MM.1S (cell line): ENCODE measurements around the gene MYL2.

Experiments used
- DNase-seq: peaks from one replicate; pipeline ENCODE4 v3.0.0-alpha.2; 2015
- H2AFZ ChIP-seq: fragments of 300-600 bp; sonication (generic); 2 replicates; pipeline ENCODE4 v1.6.0; 2016; ENCODE audit warnings: antibody characterized with exemption, low read length
- H3F3A ChIP-seq: fragments of 300-600 bp; sonication (generic); 2 replicates; pipeline ENCODE4 v1.6.1; 2016; ENCODE audit warnings: mild to moderate bottlenecking, antibody characterized with exemption, low read length, moderate library complexity, mixed read lengths; ENCODE audit not compliant: insufficient read depth
- H3K27ac ChIP-seq: fragments of 300-600 bp; sonication (generic); 2 replicates; pipeline ENCODE4 v1.5.1; 2016; ENCODE audit warnings: mild to moderate bottlenecking, low read length
- H3K27me3 ChIP-seq: fragments of 300-600 bp; sonication (generic); replicated peaks from 2 replicates; pipeline ENCODE4 v1.6.0; 2016; ENCODE audit warnings: low read length; ENCODE audit not compliant: insufficient read depth
- H3K36me3 ChIP-seq: fragments of 300-600 bp; sonication (generic); replicated peaks from 2 replicates; pipeline ENCODE4 v1.6.1; 2016; ENCODE audit warnings: mild to moderate bottlenecking, low read length, mixed read lengths; ENCODE audit not compliant: insufficient read depth
- H3K4me1 ChIP-seq: fragments of 300-600 bp; sonication (generic); 2 replicates; pipeline ENCODE4 v1.6.1; 2016; ENCODE audit warnings: low read length, mixed read lengths
- H3K4me2 ChIP-seq: fragments of 300-600 bp; sonication (generic); 2 replicates; pipeline ENCODE4 v1.6.0; 2016; ENCODE audit warnings: low read depth, low read length
- H3K4me3 ChIP-seq: fragments of 300-600 bp; sonication (generic); 2 replicates; pipeline ENCODE4 v1.5.1; 2016; ENCODE audit warnings: low read length, mixed read lengths
- H3K79me2 ChIP-seq: fragments of 300-600 bp; sonication (generic); 2 replicates; pipeline ENCODE4 v1.6.1; 2016; ENCODE audit warnings: mixed run types, low read length, mixed read lengths
- H3K9ac ChIP-seq: fragments of 300-600 bp; sonication (generic); 2 replicates; pipeline ENCODE4 v1.6.1; 2016; ENCODE audit warnings: low read length, mixed read lengths
- H3K9me2 ChIP-seq: fragments of 300-600 bp; sonication (generic); replicated peaks from 2 replicates; pipeline ENCODE4 v1.6.1; 2016; ENCODE audit warnings: mild to moderate bottlenecking, low read length, mixed read lengths; ENCODE audit not compliant: insufficient read depth
- H3K9me3 ChIP-seq: fragments of 300-600 bp; sonication (generic); replicated peaks from 2 replicates; pipeline ENCODE4 v1.6.1; 2016; ENCODE audit warnings: mild to moderate bottlenecking, low read length, mixed read lengths; ENCODE audit not compliant: insufficient read depth
- H4K20me1 ChIP-seq: fragments of 300-600 bp; sonication (generic); 2 replicates; pipeline ENCODE4 v1.6.1; 2016; ENCODE audit warnings: mild to moderate bottlenecking, low read length, moderate library complexity, mixed read lengths; ENCODE audit not compliant: insufficient read depth
- EZH2 ChIP-seq: fragments of 300-600 bp; sonication (generic); optimal IDR thresholded peaks from 2 replicates; pipeline ENCODE3; 2017; ENCODE audit warnings: low read depth, mild to moderate bottlenecking, antibody characterized with exemption, low read length, mixed read lengths
- EZH2phosphoT487 ChIP-seq: fragments of 300-600 bp; sonication (generic); IDR thresholded peaks from 2 replicates; pipeline ENCODE4 v1.6.1; 2018; ENCODE audit warnings: antibody characterized with exemption, low read length
- TF ChIP-seq, protein P1 (sequence below): fragments of 300-600 bp; sonication (generic); IDR thresholded peaks from 2 replicates; pipeline ENCODE4 v1.5.1; 2016; ENCODE audit warnings: antibody characterized with exemption, low read length, mixed read lengths

The MYL2 gene

DNA sequence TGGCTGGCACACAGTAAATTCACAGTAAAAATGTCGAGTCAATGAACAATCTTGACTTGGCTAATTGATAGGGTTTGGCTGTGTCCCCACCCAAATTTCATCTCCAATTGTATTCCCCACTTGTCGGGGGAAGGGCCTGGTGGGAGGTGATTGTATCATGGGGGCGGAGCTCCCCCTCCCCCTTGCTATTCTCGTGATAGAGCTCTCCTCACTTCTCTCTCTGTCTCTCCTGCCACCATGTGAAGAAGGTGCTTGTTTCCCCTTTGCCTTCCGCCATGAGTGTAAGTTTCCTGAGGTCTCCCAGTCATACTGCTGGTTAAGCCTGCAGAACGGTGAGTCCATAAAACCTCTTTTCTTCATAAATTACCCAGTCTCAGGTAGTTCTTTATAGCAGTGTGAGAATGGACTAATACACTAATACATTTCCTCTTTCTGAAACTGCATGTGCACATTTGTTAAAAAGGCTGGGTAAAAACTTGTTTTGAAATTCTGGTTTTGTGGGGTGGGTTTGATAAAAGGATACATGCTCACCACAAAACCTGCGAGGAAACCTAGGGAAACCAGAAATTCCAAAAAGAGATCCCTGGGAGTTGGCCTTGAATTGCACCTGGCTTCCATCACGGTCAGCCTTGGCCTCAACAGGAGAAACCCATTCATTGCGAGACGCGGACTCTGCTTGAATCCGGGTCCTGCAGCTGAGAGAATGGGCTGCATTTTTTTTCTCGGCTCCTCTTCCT, 16.2 kb upstream of the MYL2 start:
- no peaks in the 10 kb centered on the region for H3K4me1 ChIP-seq
- no peaks in the 10 kb centered on the region for H3K9me2 ChIP-seq
- no peak overlapping the region for H3K4me2 ChIP-seq
- H3F3A ChIP-seq: no peaks in the 10 kb centered on the region
- no peaks in the 10 kb centered on the region for H3K9me3 ChIP-seq
- no peaks in the 10 kb centered on the region for H3K79me2 ChIP-seq
- H4K20me1 ChIP-seq: no peaks in the 10 kb centered on the region
- no peak for DNase-seq
- H2AFZ ChIP-seq: no peak overlapping the region
- TF ChIP-seq, protein P1, sequence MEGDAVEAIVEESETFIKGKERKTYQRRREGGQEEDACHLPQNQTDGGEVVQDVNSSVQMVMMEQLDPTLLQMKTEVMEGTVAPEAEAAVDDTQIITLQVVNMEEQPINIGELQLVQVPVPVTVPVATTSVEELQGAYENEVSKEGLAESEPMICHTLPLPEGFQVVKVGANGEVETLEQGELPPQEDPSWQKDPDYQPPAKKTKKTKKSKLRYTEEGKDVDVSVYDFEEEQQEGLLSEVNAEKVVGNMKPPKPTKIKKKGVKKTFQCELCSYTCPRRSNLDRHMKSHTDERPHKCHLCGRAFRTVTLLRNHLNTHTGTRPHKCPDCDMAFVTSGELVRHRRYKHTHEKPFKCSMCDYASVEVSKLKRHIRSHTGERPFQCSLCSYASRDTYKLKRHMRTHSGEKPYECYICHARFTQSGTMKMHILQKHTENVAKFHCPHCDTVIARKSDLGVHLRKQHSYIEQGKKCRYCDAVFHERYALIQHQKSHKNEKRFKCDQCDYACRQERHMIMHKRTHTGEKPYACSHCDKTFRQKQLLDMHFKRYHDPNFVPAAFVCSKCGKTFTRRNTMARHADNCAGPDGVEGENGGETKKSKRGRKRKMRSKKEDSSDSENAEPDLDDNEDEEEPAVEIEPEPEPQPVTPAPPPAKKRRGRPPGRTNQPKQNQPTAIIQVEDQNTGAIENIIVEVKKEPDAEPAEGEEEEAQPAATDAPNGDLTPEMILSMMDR: no peak
- TF ChIP-seq EZH2phosphoT487 (no peak), EZH2 (no peak)
- H3K36me3 ChIP-seq: no peaks in the 10 kb centered on the region
- H3K4me3 ChIP-seq: no peak overlapping the region
- no peaks in the 10 kb centered on the region for H3K27me3 ChIP-seq
- no peak overlapping the region for H3K27ac ChIP-seq
- H3K9ac ChIP-seq: no peak overlapping the region

DNA sequence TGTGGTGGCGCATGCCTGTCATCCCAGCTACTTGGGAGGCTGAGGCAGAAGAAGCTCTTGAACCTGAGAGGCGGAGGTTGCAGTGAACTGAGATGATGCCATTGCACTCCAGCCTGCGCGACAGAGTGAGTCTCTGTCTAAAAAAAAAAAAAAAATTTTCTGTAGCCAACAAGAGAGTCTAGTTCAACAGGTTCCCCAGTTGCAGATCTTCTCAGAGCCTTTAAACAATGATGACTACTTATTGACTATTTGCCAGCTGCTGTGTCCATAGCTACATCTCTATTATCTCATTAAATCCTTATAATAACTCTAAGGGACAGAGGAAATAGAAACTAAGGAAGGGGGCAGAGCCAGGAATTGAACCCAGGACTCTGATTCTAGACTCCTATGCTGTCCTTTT, 15.2 kb upstream of the MYL2 start:
- no peak overlapping the region for H3K4me3 ChIP-seq
- no peaks in the 10 kb centered on the region for H3K36me3 ChIP-seq
- no peaks in the 10 kb centered on the region for H3K4me1 ChIP-seq
- H2AFZ ChIP-seq: no peak overlapping the region
- H3K27me3 ChIP-seq: no peaks in the 10 kb centered on the region
- no peak overlapping the region for H3K4me2 ChIP-seq
- DNase-seq: no peak
- no peaks in the 10 kb centered on the region for H3K9me2 ChIP-seq
- TF ChIP-seq, protein P1: no peak
- TF ChIP-seq EZH2phosphoT487 (no peak), EZH2 (no peak)
- H3F3A ChIP-seq: no peaks in the 10 kb centered on the region
- H3K9ac ChIP-seq: no peak overlapping the region
- H3K27ac ChIP-seq: no peak overlapping the region
- H3K9me3 ChIP-seq: no peaks in the 10 kb centered on the region
- no peaks in the 10 kb centered on the region for H3K79me2 ChIP-seq
- no peaks in the 10 kb centered on the region for H4K20me1 ChIP-seq

DNA sequence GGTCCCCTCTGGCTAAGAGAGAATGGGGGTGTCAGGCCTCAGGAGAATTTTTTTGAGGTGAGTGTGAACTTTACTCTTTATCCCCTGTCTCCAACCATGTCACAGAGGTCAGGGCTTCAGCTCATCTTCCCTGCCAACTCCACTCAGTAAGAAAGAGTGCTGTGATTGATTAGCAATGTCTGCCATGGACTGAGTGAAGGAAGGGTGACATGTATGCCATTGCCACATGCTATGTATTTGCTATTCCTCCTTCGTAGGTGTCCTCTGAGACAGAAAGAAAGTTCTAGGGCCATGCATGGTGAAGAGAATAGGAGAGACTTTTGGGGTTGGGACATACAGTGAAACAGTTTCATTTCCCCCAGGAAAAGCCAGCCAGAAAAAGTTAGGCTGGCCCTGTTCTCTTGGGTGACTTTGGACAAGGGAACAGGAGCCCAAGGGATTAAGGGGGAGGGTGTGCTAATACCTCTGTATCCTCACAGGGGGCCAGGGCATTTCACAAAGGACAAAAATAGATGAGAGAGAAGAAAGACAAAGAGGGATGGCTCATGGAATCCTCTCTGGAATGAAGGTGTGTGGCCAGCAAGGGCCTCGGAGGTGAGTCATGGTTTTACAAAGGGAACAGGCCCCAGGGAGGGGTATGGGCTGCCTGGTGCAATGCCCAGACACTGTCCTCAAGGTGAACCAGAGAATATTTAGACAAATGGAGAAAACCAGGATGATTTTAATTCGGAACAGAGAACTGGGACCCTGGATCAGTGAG, 13.9 kb upstream of the MYL2 start:
- H3K36me3 ChIP-seq: no peaks in the 10 kb centered on the region
- no peak overlapping the region for H3K27ac ChIP-seq
- no peaks in the 10 kb centered on the region for H4K20me1 ChIP-seq
- no peaks in the 10 kb centered on the region for H3F3A ChIP-seq
- H3K4me3 ChIP-seq: no peak overlapping the region
- H3K4me2 ChIP-seq: no peak overlapping the region
- no peak overlapping the region for H3K9ac ChIP-seq
- H3K27me3 ChIP-seq: no peaks in the 10 kb centered on the region
- DNase-seq: no peak
- no peaks in the 10 kb centered on the region for H3K4me1 ChIP-seq
- no peak overlapping the region for H2AFZ ChIP-seq
- no peaks in the 10 kb centered on the region for H3K9me3 ChIP-seq
- H3K9me2 ChIP-seq: no peaks in the 10 kb centered on the region
- H3K79me2 ChIP-seq: no peaks in the 10 kb centered on the region
- TF ChIP-seq EZH2: no peak
- TF ChIP-seq, protein P1: no peak
- no peak for TF ChIP-seq EZH2phosphoT487
